UCSD-AML1 (cell line): ENCODE data around the gene RLF.

ENCODE experiments used
- DNase-seq: peaks from one replicate; lab custom pipeline; 2025; ENCODE audit not compliant: unreplicated experiment; lab: John Stamatoyannopoulos, UW

Gene RLF, protein sequence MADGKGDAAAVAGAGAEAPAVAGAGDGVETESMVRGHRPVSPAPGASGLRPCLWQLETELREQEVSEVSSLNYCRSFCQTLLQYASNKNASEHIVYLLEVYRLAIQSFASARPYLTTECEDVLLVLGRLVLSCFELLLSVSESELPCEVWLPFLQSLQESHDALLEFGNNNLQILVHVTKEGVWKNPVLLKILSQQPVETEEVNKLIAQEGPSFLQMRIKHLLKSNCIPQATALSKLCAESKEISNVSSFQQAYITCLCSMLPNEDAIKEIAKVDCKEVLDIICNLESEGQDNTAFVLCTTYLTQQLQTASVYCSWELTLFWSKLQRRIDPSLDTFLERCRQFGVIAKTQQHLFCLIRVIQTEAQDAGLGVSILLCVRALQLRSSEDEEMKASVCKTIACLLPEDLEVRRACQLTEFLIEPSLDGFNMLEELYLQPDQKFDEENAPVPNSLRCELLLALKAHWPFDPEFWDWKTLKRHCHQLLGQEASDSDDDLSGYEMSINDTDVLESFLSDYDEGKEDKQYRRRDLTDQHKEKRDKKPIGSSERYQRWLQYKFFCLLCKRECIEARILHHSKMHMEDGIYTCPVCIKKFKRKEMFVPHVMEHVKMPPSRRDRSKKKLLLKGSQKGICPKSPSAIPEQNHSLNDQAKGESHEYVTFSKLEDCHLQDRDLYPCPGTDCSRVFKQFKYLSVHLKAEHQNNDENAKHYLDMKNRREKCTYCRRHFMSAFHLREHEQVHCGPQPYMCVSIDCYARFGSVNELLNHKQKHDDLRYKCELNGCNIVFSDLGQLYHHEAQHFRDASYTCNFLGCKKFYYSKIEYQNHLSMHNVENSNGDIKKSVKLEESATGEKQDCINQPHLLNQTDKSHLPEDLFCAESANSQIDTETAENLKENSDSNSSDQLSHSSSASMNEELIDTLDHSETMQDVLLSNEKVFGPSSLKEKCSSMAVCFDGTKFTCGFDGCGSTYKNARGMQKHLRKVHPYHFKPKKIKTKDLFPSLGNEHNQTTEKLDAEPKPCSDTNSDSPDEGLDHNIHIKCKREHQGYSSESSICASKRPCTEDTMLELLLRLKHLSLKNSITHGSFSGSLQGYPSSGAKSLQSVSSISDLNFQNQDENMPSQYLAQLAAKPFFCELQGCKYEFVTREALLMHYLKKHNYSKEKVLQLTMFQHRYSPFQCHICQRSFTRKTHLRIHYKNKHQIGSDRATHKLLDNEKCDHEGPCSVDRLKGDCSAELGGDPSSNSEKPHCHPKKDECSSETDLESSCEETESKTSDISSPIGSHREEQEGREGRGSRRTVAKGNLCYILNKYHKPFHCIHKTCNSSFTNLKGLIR (N-terminal part only)

GRCh38 chr1:40161125-40161887, at the start of gene RLF:
Gene RLF (plus strand): TSS chr1:40161387. CDS start chr1:40161400, 13 bp downstream.
- DNase-seq = peak; percentile 94

DNA sequence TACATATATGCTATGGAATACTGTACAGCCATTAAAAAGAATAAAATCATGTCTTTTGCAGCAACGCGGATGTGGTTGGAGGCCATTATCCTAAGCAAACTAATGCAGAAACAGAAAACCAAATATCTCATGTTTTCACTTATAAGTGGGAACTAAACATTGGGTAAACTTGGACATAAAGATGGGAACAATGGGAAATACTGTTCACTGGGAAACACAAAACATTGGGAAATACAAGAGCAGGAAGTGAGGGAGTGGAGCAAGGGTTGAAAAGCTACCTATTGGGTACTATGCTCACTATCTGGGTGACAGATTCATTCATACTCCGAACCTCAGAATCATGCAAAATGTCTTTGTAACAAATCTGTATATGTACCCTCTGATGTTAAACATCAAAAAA, 46.8 kb upstream of the RLF start:
- DNase-seq = no peak

- DNase-seq = no peak
These were observed 41.1 kb upstream of the RLF start for GRCh38 chr1:40120128-40120527.

GRCh38 chr1:40122855-40123254, 38.3 kb upstream of the RLF start:
- DNase-seq = no peak

GRCh38 chr1:40130892-40131291, 30.3 kb upstream of the RLF start:
- no peak for DNase-seq

- no peak for DNase-seq
These were observed 28.5 kb upstream of the RLF start for GRCh38 chr1:40132383-40133311.

DNA sequence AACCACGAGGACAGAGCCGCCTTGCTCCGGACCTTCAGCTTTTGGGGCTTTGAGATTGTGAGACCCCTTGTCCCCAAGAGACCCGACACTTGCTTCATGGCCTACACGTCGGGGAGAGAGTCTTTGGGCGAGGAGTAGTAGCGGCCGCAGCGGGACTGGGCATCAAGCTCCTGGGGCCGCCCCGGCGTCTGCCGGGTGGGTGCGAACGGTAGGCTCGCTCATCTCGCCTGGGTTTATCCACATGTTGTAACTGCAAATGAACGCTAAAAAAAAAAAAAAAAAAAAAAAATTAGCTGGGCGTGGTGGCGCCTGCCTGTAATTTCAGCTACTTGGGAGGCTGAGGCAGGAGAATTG, 27.9 kb upstream of the RLF start:
- DNase-seq = no peak

DNA sequence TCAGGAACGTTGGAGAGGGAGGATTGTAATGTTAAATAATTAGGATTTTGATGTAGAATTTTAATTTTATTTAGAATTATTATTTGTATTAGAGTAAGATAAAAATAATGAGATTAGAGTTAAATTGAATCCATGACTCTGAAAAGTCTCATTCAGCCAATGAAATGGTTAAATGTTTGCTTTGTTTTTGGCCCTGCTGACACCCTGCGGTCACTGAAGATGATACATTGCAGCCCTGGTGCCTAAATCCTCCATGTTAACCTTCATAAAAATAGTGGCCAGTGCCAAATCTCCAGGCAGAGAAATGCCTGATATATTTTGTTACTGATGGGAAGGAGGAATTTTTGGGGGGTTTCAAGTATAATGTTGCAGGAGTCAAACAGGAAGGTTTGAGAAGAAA, 27.3 kb upstream of the RLF start:
- no peak for DNase-seq

DNA sequence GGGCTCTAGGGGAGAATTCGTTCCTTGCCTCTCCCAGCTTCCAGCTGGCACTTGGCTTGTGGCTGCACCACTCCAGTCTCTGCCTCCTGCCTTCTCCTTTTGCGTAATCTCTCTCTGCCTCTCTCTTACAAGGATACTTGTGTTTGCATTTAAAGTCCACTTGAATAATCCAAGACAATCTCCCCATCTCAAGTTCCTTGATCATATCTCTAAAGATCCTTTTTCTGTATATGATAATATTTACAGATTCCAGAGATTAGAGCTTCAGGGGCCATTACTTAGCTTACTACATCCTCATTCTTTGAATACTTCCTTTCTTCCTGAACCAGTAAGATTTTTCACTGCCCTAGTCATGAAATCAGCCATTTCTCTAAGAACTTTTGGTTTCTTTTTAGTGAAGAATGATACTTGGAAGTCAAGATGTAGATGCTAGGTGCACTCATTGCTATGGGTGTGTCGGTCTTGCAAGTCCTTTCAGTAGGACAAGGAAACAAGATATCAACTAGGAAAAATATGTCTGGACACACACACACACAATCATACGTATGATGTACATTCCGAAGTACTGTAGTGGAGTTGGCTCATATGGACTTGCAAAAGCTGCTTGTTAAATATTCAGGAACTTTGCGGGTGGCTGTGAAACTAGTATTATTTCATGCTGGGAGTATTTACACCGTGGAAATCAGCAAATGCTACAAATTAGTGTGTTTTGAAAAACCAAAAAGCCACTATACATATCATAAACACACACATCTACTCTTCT, 20.8 kb upstream of the RLF start:
- no peak for DNase-seq

- DNase-seq = no peak
These were observed 19.2 kb upstream of the RLF start for GRCh38 chr1:40141878-40142535.

GRCh38 chr1:40143891-40144575, 17.2 kb upstream of the RLF start:
- DNase-seq = peak; percentile 36

DNA sequence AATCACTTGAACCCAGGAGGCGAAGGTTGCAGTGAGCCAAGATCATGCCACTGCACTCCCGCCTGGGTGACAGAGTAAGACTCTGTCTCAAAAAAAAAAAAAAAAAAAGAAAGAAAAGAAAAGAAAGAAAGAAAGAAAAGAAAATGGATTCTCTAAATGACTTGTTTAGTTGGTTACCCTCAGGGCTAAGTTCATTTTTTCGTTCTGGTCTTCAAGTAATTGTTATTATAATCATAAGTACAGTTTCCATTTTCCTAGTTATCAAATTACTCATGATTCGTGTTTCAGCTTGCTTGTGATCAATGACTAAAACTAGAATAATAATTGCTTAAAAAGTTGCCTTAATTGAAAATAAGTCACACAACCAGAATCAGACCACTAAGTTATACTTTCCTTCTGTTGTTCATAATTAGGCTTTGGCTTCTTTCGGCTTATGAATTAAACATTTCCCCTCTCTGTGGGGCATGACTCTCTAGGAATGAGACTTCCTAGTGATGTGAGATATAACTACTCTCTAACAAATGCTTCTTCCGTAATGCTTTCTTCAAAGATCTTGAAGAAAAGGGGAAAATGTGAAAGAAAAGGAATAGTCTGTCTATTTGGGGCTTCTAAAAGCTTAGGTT, 9.6 kb upstream of the RLF start:
- no peak for DNase-seq

- DNase-seq = no peak
These were observed 8.0 kb upstream of the RLF start for GRCh38 chr1:40153073-40153770.

DNA sequence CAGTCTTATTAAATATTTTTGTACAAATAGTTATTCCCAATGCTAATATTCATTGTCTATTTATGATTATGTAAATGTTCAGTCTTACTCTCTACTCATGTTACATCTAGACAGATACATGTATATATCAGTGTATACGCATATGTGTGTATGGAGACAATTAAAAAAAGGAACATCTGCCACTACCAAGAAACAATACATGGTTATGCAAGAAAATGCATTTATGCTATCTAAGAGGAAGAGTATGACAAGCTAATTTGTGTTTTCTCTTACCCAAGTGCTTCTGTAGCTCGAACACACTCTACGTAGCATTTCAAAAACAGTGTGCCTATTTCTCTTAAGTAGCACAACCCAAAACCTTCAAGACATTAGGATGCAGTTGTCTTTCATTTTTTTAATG, 6.1 kb upstream of the RLF start:
- DNase-seq = no peak

DNA sequence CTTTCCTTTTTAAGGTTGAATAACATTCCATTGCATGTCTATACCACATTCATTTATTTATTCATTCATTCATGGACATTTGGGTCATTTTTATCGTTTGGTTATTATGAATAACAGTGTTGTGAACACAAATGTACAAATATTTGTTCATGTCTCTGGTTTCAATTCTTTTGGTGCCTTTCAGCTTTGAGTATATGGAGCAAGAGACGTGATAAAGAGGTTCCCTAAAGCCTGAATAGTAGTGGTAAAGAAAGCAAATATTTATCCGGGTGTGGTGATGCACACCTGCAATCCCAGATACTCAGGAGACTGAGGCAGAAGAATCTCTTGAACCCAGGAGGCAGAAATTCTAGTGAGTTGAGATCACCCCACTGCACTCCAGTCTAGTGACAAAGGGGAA, 5.3 kb upstream of the RLF start:
- DNase-seq = no peak

DNA sequence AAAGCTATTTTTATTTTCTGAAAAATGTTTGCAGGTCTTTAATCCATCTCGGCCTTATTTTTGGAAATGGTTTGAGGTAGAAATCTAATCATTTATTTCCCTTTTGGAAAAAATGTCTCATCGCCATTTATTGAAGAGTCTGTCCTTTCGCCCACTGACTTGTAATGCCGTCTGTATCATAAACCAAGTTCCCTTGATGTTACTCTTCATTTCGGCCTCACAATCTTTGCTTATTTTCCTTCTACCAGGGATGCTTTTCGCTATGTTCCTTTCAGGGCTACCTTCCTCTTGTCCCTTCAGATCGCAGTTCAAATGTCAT, 422 bp upstream of the RLF start:
- DNase-seq = no peak

DNA sequence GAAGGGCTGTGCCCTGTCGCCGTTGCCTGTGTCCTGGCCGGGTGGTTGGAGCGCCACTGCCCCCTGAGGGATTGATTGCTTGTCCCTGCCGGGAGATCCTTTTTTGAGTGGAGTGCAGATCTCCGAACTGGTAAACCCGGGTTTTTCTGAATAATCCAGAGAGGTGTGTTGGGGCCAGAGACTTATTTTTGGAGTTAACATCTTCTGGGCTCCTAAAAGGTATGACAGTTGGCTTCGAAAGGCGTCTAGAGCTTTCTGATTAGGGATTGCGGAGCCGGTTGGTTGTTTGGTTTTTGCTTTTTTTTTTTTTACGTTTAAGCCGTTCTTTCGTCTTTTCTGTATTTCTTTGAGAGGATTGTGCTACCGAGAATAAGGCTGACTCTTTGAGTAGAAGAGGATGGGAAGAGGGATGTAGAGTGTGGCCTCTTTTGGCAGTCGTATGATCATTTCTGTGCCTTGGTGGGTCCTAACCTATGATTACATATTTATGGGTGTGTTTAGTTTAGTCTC, 756 bp downstream of the RLF start:
- no peak for DNase-seq
